ENCODE data around the gene TMEM237. TPM values are rescaled to one million over a fixed set of nuclear protein-coding genes. Genes with fewer than 3 reads are reported as not detected.
A peak's percentile ranks its signal among the peaks of the same experiment; 100 is the strongest.

The TMEM237 gene
- total RNA-seq, 1 experiment from 2014 or later = 33.6 TPM

GRCh38 chr2:201643216-201643890 lies at the start of gene TMEM237 (continued):
- TF ChIP-seq ZNF425 (CRISPR knock-in tag; conservative IDR thresholded peaks at IDR 0.05) = no peak
- TF ChIP-seq ZNF423 (CRISPR knock-in tag; IDR thresholded peaks at IDR 0.05) = 0 out of 2 replicates have a peak, but pooled peaks have one; percentile 3
- TF ChIP-seq NFYB (CRISPR knock-in tag; conservative IDR thresholded peaks at IDR 0.05; ENCODE audit: low read depth) = no peak
- 0 out of 2 replicates have a peak, but pooled peaks have one; percentile 15 for TF ChIP-seq USF2 (CRISPR knock-in tag; IDR thresholded peaks at IDR 0.05)

- no peak for ATAC-seq
- Mint-ChIP-seq H3K27me3 (ENCODE audit: low read depth) (no peaks in the 10 kb centered on the region), H3K4me1 (no peaks in the 10 kb centered on the region), H3K27ac (no peak overlapping the region), H3K9me3 (no peaks in the 10 kb centered on the region), H3K4me3 (no peak overlapping the region), H3K36me3 (no peaks in the 10 kb centered on the region)
- ChIA-PET POLR2A (no interaction called here), CTCF (no interaction called here)
- no peak for DNase-seq (ENCODE audit: low spot score)
- TF ChIP-seq CDX4 (CRISPR knock-in tag; IDR thresholded peaks at IDR 0.05; ENCODE audit: borderline replicate concordance) = no peak
- TF ChIP-seq USF1 (CRISPR knock-in tag; IDR thresholded peaks at IDR 0.05) = no peak
- TF ChIP-seq MLX (CRISPR knock-in tag; IDR thresholded peaks at IDR 0.05) = no peak
- TF ChIP-seq ZNF317 (CRISPR knock-in tag; IDR thresholded peaks at IDR 0.05; ENCODE audit: borderline replicate concordance, low read depth) = no peak
- no peak for TF ChIP-seq RELA (CRISPR knock-in tag; IDR thresholded peaks at IDR 0.05; ENCODE audit: borderline replicate concordance)
- no peak for TF ChIP-seq ZNF263 (CRISPR knock-in tag; IDR thresholded peaks at IDR 0.05; ENCODE audit: low read depth)
- no peak for TF ChIP-seq OVOL2 (CRISPR knock-in tag; IDR thresholded peaks at IDR 0.05; ENCODE audit: borderline replicate concordance)
- TF ChIP-seq JUN (CRISPR knock-in tag; IDR thresholded peaks at IDR 0.05) = no peak
- TF ChIP-seq ZNF532 (CRISPR knock-in tag; IDR thresholded peaks at IDR 0.05; ENCODE audit: borderline replicate concordance) = no peak
- no peak for TF ChIP-seq E2F4 (CRISPR knock-in tag; IDR thresholded peaks at IDR 0.05; ENCODE audit: borderline replicate concordance, low read depth)
- TF ChIP-seq IRF2 (CRISPR knock-in tag; IDR thresholded peaks at IDR 0.05; ENCODE audit: borderline replicate concordance, low read depth) = no peak
- no peak for TF ChIP-seq NR3C1 (CRISPR knock-in tag; conservative IDR thresholded peaks at IDR 0.05; ENCODE audit: low read depth)
- TF ChIP-seq MAX (CRISPR knock-in tag; IDR thresholded peaks at IDR 0.05) = no peak
- TF ChIP-seq ZNF671 (CRISPR knock-in tag; IDR thresholded peaks at IDR 0.05) = no peak
- TF ChIP-seq ZNF512 (CRISPR knock-in tag; IDR thresholded peaks at IDR 0.05; ENCODE audit: borderline replicate concordance) = no peak
- TF ChIP-seq ZBTB21 (CRISPR knock-in tag; IDR thresholded peaks at IDR 0.05; ENCODE audit: borderline replicate concordance) = no peak
Measured at GRCh38 chr2:201685156-201685555, 41.9 kb upstream of the TMEM237 start.
